Measurements from ENCODE around the gene UBE2Q1. TPM values are rescaled to one million over a fixed set of nuclear protein-coding genes. Genes with fewer than 3 reads are reported as not detected.
A peak's percentile ranks its signal among the peaks of the same experiment; 100 is the strongest.

Gene UBE2Q1
- 70.9 TPM for total RNA-seq (2021; ENCODE audit: unreplicated experiment)
- 39.1 and 62.2 TPM in 2 replicates for polyA plus RNA-seq (2012)
- Bru-seq, nascent RNA = percentile 82 among the genes with signal in this experiment
- BruChase-seq, experiment 1, labeled RNA remaining after a 6-hour chase = percentile 92 among the genes with signal in this experiment
- percentile 89 among the genes with signal in this experiment for BruChase-seq, experiment 2, labeled RNA remaining after a 2-hour chase
- long read RNA-seq, transcript UBE2Q1-201 (13 exons, 3,210 nt) = major isoform, 48 of 64 reads
- long read RNA-seq, partial matches to known transcripts = 6 of 64 reads
- long read RNA-seq, other reads (novel, unspliced or antisense) = 10 of 64 reads

GRCh38 chr1:154557939-154558719 is at the start of gene UBE2Q1:
UBE2Q1 (minus strand) TSS chr1:154558662; CDS start chr1:154558553, 109 bp downstream.
- CTCF ChIA-PET = interaction anchor here (0.7 to 1.3 kb wide), 3 partner anchors 12 to 79 kb away, joined by 3 to 4 read pairs (median 3); no protein-coding TSS in a partner anchor
- RAD21 ChIA-PET (ENCODE audit: low non-redundant PET in 1 of 2, low total read pairs in 2 of 2, uncharacterized antibody in 2 of 2, unreplicated experiment in 2 of 2) = interaction anchor here in 1 of 2 experiments (0.6 kb wide), 1 partner anchor 24 kb away, joined by 8 read pairs; no protein-coding TSS in a partner anchor
- BruUV-seq (replicated peaks) = no TSS peak

More at GRCh38 chr1:154557939-154558719, at the start of gene UBE2Q1:
- Histone ChIP-seq H3K4me2 (ENCODE audit: low read length) (peak within 1 kb of the TSS; percentile 88), H3K9me2 (ENCODE audit: insufficient read depth) (no peaks in the 10 kb centered on the region), H3K36me3 (ENCODE audit: control insufficient read depth in 1 of 2, insufficient read depth in 2 of 2, low read length in 2 of 2) (peaks cover 25 to 27% of the 10 kb centered on the region in 2 experiments), H3K79me2 (ENCODE audit: insufficient read depth, low read length) (peaks cover 30% of the 10 kb centered on the region), H3K27ac (ENCODE audit: low read depth, low read length) (peak within 1 kb of the TSS; percentile 91), H4K20me1 (ENCODE audit: insufficient read depth) (no peaks in the 10 kb centered on the region), H2AFZ (ENCODE audit: low read depth, low read length, poor library complexity, severe bottlenecking) (no peak within 1 kb of the TSS), H3K4me1 (ENCODE audit: control insufficient read depth in 1 of 2, insufficient read depth in 2 of 2, low read length in 2 of 2) (peaks cover 11 to 34% of the 10 kb centered on the region in 2 experiments), H3K9me3 (ENCODE audit: control insufficient read depth in 1 of 2, insufficient read depth in 1 of 2, low read depth in 1 of 2, low read length in 2 of 2) (no peaks in the 10 kb centered on the region), H3K27me3 (ENCODE audit: insufficient read depth, low read length) (no peaks in the 10 kb centered on the region), H3K9ac (ENCODE audit: low read length) (peak within 1 kb of the TSS; percentile 86), H3K4me3 (replicated peaks in 1 of 2; ENCODE audit: low read depth in 1 of 2, low read length in 2 of 2) (peak within 1 kb of the TSS; percentile 81 to 85)
- intact Hi-C loops (cut with micrococcal nuclease) = loop anchor here (2.0 to 5.0 kb wide), 6 partner anchors 151 to 524 kb away; partner anchors contain the start of genes EFNA4 and IL6R
- TF ChIP-seq CEBPB (IDR thresholded peaks at IDR 0.05; ENCODE audit: low read depth) = no peak
- TF ChIP-seq RAD21 (IDR thresholded peaks at IDR 0.05; ENCODE audit: low read depth) = no peak
- no peak for TF ChIP-seq EZH2phosphoT487 (IDR thresholded peaks at IDR 0.05; ENCODE audit: borderline replicate concordance)
- TF ChIP-seq CTCF (IDR thresholded peaks at IDR 0.05 in 2 of 3, conservative IDR thresholded peaks at IDR 0.05 in 1 of 3; ENCODE audit: borderline replicate concordance in 1 of 3, insufficient read depth in 1 of 3, low read depth in 2 of 3, low read length in 2 of 3) = no peak
- TF ChIP-seq ZBTB33 (IDR thresholded peaks at IDR 0.05; ENCODE audit: extremely low read depth, insufficient replicate concordance, low read length) = no peak
- TF ChIP-seq SIN3A (IDR thresholded peaks at IDR 0.05; ENCODE audit: low read depth) = no peak
- TF ChIP-seq YY1 (IDR thresholded peaks at IDR 0.05; ENCODE audit: extremely low read depth, insufficient replicate concordance, low read depth, low read length) = peak; percentile 90
- TF ChIP-seq POLR2A (IDR thresholded peaks at IDR 0.05; ENCODE audit: borderline replicate concordance, extremely low read depth, insufficient read depth, insufficient read length) = no peak
- TF ChIP-seq POLR2AphosphoS5 (IDR thresholded peaks at IDR 0.05; ENCODE audit: low read depth, low read length) = 0 out of 2 replicates have a peak, but pooled peaks have one; percentile 9
- DNase-seq (ENCODE audit: low read depth, low spot score) (no peak), ATAC-seq (peak; percentile 3; the same call in 1 of the 2 replicates)
- POLR2A ChIA-PET = no interaction called here
